ENCODE data around the gene SCYL3.

DNA sequence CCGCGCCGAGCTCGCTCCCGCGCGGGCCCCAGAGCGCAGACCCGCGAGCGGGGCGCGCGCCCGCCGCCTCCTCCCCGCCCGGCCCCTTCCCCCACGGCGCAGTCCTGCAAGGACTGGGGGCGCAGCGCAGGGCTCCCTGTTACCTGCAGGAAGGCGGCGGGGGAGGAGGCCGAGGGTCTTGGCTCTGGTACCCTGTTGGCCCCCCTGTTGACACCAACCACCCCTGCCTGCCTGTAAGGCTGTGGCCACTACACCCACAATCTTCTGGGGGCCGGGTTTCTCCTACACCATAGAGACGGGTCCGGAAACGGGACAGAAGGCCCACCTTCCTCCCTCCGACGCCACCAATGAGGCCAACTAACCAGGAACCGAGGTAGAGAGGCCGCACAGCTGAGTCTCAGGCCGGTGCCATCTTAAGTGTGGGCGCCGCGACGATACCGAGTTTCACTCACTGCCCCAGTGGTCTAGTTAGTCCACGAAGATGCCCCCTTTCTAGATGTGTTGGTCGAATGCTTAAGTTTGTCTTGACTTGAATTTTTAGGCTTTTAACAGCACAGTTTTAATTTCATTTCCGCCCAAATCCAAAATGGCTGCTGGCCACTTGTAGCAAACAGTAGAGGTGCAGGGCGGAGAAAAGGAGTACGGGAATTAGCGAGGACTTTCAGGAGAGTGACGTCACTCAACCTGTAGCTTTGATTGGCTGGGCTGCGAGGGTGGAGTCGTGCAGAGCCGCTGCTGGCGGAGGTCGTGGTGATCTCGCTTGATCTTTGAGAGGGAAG, at the start of gene SCYL3:
- TF ChIP-seq, protein P1, sequence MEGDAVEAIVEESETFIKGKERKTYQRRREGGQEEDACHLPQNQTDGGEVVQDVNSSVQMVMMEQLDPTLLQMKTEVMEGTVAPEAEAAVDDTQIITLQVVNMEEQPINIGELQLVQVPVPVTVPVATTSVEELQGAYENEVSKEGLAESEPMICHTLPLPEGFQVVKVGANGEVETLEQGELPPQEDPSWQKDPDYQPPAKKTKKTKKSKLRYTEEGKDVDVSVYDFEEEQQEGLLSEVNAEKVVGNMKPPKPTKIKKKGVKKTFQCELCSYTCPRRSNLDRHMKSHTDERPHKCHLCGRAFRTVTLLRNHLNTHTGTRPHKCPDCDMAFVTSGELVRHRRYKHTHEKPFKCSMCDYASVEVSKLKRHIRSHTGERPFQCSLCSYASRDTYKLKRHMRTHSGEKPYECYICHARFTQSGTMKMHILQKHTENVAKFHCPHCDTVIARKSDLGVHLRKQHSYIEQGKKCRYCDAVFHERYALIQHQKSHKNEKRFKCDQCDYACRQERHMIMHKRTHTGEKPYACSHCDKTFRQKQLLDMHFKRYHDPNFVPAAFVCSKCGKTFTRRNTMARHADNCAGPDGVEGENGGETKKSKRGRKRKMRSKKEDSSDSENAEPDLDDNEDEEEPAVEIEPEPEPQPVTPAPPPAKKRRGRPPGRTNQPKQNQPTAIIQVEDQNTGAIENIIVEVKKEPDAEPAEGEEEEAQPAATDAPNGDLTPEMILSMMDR (conservative IDR thresholded peaks at IDR 0.05; ENCODE audit: low read depth in 2 of 2) = no peak
- TF ChIP-seq NANOG (IDR thresholded peaks at IDR 0.05; ENCODE audit: borderline replicate concordance) (no peak), POLR2AphosphoS5 (IDR thresholded peaks at IDR 0.05; ENCODE audit: low read depth) (peak; percentile 68), JUNB (IDR thresholded peaks at IDR 0.05; ENCODE audit: unreplicated experiment) (no peak), EZH2 (IDR thresholded peaks at IDR 0.05; ENCODE audit: low read depth, unreplicated experiment) (no peak), EZH2phosphoT487 (IDR thresholded peaks at IDR 0.05; ENCODE audit: unreplicated experiment) (no peak), CREB1 (CRISPR knock-in tag; IDR thresholded peaks at IDR 0.05; ENCODE audit: low read depth) (peak; percentile 97), STAT1 (IDR thresholded peaks at IDR 0.05; ENCODE audit: unreplicated experiment) (no peak), ZNF331 (CRISPR knock-in tag; IDR thresholded peaks at IDR 0.05; ENCODE audit: low read depth) (no peak)
- TF ChIP-seq, protein P2, sequence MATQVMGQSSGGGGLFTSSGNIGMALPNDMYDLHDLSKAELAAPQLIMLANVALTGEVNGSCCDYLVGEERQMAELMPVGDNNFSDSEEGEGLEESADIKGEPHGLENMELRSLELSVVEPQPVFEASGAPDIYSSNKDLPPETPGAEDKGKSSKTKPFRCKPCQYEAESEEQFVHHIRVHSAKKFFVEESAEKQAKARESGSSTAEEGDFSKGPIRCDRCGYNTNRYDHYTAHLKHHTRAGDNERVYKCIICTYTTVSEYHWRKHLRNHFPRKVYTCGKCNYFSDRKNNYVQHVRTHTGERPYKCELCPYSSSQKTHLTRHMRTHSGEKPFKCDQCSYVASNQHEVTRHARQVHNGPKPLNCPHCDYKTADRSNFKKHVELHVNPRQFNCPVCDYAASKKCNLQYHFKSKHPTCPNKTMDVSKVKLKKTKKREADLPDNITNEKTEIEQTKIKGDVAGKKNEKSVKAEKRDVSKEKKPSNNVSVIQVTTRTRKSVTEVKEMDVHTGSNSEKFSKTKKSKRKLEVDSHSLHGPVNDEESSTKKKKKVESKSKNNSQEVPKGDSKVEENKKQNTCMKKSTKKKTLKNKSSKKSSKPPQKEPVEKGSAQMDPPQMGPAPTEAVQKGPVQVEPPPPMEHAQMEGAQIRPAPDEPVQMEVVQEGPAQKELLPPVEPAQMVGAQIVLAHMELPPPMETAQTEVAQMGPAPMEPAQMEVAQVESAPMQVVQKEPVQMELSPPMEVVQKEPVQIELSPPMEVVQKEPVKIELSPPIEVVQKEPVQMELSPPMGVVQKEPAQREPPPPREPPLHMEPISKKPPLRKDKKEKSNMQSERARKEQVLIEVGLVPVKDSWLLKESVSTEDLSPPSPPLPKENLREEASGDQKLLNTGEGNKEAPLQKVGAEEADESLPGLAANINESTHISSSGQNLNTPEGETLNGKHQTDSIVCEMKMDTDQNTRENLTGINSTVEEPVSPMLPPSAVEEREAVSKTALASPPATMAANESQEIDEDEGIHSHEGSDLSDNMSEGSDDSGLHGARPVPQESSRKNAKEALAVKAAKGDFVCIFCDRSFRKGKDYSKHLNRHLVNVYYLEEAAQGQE (IDR thresholded peaks at IDR 0.05; ENCODE audit: unreplicated experiment) = no peak
- TF ChIP-seq, protein P3, sequence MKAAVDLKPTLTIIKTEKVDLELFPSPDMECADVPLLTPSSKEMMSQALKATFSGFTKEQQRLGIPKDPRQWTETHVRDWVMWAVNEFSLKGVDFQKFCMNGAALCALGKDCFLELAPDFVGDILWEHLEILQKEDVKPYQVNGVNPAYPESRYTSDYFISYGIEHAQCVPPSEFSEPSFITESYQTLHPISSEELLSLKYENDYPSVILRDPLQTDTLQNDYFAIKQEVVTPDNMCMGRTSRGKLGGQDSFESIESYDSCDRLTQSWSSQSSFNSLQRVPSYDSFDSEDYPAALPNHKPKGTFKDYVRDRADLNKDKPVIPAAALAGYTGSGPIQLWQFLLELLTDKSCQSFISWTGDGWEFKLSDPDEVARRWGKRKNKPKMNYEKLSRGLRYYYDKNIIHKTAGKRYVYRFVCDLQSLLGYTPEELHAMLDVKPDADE (IDR thresholded peaks at IDR 0.05) = peak; percentile 97
- TF ChIP-seq, protein P4, sequence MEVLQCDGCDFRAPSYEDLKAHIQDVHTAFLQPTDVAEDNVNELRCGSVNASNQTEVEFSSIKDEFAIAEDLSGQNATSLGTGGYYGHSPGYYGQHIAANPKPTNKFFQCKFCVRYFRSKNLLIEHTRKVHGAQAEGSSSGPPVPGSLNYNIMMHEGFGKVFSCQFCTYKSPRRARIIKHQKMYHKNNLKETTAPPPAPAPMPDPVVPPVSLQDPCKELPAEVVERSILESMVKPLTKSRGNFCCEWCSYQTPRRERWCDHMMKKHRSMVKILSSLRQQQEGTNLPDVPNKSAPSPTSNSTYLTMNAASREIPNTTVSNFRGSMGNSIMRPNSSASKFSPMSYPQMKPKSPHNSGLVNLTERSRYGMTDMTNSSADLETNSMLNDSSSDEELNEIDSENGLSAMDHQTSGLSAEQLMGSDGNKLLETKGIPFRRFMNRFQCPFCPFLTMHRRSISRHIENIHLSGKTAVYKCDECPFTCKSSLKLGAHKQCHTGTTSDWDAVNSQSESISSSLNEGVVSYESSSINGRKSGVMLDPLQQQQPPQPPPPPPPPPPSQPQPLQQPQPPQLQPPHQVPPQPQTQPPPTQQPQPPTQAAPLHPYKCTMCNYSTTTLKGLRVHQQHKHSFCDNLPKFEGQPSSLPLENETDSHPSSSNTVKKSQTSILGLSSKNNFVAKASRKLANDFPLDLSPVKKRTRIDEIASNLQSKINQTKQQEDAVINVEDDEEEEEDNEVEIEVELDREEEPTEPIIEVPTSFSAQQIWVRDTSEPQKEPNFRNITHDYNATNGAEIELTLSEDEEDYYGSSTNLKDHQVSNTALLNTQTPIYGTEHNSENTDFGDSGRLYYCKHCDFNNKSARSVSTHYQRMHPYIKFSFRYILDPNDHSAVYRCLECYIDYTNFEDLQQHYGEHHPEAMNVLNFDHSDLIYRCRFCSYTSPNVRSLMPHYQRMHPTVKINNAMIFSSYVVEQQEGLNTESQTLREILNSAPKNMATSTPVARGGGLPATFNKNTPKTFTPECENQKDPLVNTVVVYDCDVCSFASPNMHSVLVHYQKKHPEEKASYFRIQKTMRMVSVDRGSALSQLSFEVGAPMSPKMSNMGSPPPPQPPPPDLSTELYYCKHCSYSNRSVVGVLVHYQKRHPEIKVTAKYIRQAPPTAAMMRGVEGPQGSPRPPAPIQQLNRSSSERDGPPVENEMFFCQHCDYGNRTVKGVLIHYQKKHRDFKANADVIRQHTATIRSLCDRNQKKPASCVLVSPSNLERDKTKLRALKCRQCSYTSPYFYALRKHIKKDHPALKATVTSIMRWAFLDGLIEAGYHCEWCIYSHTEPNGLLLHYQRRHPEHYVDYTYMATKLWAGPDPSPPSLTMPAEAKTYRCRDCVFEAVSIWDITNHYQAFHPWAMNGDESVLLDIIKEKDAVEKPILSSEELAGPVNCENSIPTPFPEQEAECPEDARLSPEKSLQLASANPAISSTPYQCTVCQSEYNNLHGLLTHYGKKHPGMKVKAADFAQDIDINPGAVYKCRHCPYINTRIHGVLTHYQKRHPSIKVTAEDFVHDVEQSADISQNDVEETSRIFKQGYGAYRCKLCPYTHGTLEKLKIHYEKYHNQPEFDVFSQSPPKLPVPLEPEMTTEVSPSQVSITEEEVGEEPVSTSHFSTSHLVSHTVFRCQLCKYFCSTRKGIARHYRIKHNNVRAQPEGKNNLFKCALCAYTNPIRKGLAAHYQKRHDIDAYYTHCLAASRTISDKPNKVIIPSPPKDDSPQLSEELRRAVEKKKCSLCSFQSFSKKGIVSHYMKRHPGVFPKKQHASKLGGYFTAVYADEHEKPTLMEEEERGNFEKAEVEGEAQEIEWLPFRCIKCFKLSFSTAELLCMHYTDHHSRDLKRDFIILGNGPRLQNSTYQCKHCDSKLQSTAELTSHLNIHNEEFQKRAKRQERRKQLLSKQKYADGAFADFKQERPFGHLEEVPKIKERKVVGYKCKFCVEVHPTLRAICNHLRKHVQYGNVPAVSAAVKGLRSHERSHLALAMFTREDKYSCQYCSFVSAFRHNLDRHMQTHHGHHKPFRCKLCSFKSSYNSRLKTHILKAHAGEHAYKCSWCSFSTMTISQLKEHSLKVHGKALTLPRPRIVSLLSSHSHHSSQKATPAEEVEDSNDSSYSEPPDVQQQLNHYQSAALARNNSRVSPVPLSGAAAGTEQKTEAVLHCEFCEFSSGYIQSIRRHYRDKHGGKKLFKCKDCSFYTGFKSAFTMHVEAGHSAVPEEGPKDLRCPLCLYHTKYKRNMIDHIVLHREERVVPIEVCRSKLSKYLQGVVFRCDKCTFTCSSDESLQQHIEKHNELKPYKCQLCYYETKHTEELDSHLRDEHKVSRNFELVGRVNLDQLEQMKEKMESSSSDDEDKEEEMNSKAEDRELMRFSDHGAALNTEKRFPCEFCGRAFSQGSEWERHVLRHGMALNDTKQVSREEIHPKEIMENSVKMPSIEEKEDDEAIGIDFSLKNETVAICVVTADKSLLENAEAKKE (CRISPR knock-in tag; IDR thresholded peaks at IDR 0.05) = no peak
